Activated effector memory CD4-positive, alpha-beta T cell treated with Interleukin-2 at 50 U/mL for 16 hours (primary cell): ENCODE measurements around the gene DUSP7.

Source experiments
- DNase-seq: peaks from one replicate; pipeline ENCODE4 v3.0.0-alpha.2; 2020

Gene DUSP7

DNA sequence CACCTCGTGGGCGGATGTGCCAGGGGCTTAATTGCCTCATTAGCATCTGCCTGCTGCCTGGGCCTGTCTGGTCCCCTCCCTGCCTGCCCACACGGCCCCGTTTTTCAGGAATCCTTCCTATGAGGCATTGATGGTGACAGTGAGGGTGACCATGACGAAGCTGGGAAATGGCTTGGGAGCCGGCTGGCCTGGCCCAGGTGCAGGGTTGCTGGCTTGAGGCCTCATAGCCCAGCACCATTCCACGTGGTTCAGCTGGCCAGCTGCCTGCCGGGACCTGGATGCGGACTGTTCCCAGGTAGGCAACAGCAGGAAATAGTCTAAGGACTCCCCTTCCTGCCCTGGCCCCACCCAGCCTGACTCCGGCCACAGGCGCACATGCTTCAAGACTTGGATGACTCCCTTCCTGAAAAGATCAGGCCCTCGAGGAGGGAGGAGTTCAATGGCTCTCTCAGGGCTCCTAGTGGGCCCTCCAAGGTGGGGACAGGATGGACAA is 8.9 kb upstream of the DUSP7 start:
- DNase-seq, result no peak

DNA sequence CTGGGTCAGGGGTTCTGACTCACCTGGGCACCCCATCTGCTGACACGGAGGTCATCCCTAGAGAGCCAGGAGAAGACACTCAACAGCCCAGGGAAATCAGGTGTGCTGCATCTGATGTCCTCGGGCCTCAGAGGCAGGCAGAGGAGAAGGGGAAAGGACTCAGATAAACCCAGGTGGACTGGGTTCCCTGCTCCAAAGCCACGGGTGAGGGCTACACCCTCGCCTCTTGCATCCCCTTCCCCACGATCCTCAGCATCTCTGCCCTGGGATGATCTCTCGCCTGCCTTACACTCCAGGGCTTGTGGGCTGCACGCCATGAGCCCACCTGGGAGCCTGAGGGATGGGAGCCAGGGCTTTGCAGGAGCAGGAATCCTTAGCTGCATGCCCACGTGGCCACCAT is 8.2 kb upstream of the DUSP7 start:
- no peak for DNase-seq

DNA sequence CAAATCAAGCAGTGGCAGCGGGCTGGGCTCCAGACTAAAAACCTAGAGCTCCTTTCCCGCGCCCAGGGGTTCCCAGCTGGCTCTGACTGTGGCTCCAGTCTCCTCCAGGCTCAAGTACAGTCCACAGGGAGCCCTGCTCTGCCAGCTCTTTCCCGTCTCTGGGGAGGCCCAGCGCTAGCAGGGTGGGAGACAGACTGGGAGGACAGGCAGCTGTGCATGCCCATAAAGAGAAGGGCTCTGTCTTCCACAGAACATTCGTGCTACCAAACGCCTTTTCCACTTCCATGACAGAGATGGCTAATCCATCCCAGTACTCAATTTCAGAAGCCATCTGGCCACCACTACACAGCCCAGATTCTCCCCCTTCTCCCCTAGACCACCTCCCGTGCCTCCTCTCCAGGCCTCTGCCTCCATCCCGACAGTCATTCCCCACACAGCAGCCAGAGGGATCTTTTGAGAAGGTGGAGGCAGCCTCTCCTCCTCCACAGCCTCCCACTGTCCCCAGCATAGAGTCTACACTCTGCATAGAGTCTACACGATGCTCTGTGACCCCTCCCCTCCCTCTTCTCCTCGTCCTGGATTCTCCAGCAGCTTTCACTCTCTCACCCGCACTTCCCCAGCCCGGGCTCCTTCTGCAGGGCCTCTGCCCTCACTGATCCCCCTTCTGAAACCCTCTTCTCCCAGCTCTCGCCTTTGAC is 6.8 kb upstream of the DUSP7 start:
- no peak for DNase-seq

DNA sequence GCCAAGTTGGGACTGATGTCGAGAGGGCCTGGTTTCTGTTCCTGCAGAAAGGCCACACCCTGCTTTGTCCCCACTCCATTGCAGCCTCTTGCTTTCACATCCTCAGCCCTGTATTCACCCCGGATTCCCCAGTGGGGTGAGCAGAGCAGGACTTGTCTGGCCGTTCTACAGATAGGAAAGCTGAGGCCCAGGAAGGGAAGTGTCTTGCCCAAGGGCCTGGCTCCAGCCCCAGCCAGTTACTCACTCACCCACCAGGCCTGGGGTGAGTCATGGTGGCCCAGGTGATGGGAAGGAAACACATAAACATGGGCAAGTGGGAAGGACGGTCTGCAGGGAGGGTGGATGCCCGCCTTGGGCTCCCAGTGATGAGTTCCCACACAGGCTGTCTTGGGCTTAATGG is 6.1 kb upstream of the DUSP7 start:
- DNase-seq, result no peak

- DNase-seq, result no peak
Measured at GRCh38 chr3:52061121-52061910, 4.9 kb upstream of the DUSP7 start.

DNA sequence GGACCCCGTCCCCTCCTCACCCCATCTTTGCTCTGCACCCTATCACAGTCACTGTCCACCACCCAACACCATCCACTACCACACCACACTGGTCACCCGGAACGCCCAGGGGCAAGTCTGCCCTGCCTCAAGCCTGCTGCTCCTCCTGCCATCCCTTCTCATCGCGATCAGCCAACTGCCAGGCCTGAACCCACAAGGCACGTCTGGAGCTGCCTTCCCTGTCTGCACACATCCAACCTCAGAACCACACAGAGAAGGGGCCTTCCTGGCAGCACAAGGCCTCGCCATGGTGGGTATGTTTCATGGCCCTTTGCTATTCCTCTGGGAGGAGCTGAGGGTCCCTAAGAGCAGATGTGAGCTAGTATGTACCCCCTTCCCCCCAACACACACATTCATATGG is 3.4 kb upstream of the DUSP7 start:
- no peak for DNase-seq

DNA sequence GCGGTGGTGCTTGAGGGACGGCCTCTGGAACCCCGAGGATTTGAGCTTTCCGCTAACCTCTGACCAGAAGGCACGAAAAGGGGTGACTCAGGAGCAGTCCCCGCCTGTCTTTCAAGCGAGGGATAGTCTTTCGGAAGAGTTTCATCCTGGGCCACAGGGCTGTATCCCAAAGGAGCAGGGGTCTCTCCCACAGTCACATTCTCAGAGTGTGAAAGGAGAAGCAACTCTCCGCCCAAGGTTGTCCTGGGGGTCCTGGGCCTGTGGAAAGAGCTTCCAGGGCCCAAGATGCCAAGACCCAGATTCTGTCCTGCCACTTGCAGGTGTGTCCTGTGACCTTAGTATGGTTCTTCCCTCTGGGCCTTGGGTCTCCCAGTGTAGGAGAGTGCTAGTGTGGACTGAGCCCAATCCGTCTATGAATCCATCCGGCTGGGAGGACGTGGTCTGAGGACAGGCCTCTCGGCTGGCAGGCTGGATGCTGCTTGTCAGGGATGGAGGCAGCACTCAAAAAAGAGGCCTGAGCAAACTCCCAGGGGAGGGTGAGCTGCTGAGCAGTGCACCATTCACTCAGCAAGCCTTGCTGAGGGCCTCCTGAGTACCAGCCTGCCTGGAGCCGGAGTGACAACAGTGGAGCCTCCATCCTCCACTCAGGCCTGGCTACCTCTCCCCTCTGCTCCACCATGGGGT is 1.6 kb upstream of the DUSP7 start:
- no peak for DNase-seq

- DNase-seq, result peak; percentile 100
Measured at GRCh38 chr3:52056968-52057811, 819 bp upstream of the DUSP7 start.

DNA sequence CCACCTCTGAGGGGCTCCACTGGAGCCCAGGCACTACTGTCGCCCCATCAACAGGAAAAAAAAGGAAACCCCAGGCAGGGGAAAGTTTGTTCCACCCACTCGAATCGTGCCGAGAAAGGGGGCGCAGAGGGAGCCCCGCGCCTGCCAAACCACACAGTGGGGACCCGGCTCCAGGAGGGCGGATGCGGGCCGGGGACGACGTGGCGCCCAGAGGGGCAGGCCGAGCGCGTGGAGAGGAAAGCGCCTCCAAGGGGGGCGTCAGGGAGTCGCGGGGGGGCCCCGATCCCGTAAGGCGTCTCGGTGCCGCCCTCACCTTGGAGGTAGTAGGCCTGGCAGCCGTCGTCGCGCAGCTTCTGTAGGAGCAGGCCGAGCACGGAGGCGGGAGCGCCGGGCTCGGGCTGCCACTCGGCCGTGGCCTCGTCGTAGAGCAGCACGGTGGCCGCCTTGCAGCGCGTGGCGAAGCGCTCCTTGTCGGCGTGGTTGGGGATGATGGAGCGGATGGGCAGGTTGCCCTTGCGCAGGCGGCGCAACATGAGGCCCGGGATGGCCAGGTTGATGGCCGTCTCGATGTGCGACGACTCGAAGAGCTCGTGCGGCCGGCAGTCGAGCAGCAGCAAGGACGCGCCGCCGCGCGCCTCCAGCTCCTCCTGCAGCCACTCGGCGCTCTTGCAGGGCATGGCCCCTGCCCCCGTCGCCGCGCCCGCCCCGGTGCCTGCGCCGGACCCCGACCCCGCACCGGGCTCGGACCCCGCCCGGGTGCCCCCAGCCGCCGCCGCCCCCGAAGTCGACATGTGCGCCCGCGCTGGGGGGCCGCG is 627 bp downstream of the DUSP7 start:
- DNase-seq, result peak; percentile 48

DNA sequence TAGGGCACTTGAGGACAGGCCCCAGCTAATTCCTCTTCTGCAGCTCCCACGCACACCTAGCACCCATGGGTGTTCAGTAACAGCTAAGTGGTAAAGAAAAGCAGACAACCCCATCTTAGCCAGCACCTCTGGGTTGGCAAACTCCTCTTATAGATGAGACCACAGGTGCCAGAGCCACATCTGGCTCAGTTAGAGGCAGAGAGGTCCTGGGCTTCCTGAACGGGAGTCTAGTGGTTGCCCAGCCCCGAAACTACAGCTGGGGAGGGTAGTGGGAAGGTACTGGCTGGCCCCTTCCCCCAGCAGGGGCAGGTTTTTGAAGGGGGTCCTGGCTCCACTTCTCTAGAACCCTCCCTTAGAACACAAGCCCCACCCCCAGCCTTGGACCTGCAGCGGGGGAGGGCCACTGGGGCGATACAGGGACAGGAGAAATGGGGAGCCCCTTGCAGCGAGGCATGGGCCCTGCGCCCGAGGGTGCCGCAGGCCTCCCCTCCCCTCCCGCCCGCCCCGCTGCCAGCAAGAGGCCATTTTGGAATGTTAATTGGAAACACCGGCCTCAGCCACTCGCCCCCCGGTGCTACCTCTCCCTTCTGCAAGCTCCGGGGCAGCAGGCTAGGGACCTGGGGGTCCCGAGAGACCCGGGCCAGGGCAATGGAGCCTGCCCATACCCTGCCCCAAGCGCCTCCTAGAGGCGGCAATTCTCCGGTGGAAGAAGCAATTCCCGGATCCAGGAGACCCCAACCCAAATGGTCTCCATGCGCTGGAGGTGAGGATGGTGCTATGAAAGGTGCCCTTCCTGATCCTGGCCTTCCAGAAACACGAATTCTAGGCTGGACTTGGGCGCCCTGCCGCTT is 1.5 kb downstream of the DUSP7 start:
- DNase-seq, result peak; percentile 10

DNA sequence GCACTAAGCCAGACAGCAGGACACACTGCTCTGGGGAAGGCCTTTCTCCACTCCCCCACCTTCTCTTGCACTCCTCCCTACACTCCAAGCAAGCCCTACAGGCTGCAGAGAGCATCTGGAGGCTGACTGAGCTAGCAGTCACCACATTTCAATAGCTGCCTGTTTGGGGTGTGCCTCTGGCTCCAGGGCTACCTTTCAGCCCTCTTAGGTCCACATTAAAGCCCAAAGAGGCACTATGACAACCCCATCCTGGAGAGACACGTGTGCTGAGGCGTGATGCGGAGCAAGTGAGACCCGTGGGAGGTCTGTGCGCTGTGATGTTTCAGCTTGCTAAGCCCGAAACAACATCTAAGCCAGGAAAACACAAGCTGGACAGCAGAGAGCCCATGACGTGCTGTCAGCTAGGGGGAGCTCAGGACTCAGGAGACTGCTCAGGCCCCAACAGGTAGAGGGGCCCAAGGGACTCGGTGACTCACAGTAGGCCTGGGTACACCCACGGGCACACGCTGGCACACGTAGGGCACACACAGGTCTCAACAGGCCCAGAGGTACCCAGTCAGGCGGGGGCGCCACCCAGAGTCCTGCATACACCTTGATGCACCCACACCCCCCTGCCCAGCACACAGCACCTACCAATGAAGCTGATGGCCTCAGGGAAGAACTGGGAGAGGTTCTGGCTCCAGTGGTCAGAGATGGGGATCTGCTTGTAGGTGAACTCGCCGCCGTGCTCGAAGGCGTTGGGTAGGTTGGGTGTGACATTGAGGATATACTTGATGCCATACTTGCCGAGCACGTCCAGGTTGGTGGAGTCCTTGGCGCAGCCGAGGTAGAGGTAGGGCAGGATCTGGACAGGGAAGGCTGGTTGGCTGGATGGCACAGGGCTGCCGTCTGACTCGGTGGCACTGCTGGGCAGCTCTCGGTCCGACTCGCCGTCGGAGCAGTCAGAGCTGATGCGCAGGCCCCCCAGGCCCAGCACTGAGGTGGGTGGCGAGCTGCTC is 2.8 kb downstream of the DUSP7 start:
- peak; percentile 21 for DNase-seq

DNA sequence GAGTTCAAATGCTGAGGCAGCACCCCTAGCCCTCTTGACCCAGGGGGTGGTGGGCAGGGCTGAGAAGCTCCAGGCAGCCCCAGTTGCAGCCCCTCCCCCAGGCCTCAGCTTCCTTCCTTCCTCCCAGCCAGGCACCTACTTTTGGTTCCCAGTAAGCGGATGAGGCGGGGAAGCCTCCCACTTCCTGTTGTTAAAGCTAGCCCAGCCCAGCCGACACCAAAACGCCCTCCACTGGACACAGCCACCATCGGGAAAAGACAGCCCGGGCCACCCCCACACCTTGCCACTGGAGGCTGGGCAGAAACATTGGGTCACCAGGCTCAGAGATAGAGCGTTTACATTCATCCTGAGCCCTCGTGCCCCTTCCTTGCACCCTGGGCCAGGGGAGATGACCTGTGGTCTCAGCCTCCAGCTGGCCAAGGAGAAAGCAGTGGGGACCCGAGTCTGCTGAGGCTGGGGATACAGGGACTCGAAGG is 3.5 kb downstream of the DUSP7 start:
- DNase-seq, result peak; percentile 37

GRCh38 chr3:52051444-52051843 is 4.9 kb downstream of the DUSP7 start:
- no peak for DNase-seq

DNA sequence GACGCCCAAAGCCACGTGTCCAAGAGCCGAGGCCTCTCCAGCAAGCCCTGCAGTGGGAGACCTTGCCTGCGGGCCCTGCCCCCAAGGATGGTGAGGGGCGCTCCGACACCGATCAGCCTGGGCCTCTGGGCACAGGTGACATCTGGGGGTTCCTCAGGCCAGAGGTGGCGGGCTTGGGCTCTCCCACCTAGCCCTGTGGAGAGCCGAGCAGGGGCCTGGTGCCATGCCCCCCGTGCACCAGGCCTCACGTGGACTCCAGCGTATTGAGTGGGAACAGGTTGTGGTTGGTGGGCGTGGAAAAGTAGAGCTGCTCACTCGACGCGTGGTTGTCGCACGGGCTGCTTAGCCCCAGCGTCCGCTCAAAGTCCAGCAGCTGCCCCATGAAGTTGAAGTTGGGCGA is 5.8 kb downstream of the DUSP7 start:
- no peak for DNase-seq

- DNase-seq, result no peak
Measured at GRCh38 chr3:52049503-52049902, 6.9 kb downstream of the DUSP7 start.

DNA sequence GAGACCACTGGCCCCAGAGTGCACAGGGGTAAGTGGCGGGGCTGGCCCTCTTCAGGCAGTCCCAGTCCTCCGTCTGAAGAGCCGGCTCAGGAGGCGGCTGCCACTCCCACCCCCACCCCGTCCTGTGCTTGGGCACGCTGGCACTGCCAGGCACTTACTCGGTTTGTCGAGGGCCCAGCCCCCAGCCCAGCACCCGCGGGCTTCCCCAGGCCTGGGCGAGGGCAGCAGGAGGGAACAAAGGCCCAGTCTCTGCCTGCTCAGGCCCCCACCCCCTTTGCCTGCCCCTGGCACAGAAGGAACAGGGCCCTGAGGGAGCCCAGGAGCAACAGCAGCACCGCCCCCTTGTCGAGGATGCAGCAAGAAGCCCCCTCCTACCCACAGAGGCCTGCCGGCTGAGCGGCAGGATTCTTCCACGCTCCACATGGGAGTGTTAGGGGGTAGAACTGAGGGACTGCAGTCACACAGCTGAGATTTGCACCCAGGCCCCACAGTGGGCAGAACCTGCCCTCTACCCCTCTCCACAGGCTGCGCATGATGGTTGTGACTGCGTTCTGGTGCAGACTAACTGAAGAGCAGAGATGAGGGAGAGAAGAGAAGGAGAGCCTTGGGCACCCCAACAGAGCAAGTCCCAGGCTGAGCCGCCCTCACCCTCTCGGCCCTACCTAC is 8.9 kb downstream of the DUSP7 start:
- DNase-seq, result no peak

- no peak for DNase-seq
Measured at GRCh38 chr3:52046902-52047239, 9.5 kb downstream of the DUSP7 start.

DNA sequence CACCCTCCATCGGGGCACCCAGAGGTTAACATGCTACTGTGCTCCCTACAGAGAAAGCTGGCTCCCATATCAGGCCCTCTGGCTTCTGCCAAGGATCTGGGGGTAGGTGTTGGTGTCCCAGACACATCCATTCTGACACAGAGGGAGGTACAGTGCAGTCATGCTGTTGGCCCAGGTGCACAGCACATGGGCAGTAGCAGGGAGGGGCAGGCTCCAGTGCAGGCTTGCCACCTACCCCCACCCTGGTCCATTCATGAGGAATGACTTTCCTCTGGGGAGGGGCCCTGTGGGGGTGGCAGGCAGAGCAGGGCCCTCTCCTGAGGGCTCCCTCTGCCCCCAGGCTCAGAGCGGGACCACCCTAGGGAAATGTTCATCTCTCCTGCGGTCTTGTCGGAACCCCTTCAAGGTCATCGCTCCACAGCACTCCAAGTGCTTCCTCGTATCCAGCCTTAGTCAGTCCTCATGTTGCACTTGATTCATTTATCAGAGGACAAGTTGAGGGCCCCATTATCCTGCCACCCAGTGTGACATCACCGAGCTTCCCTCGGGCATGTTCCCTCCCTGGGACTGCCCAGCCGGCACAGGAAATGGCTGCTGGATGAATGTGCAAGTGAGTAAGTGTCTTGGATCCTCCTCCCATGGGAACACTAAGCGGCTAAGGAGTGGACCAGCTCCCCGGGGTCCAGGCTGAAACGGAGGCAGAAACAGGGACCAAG is 10.0 kb downstream of the DUSP7 start:
- DNase-seq, result no peak
